Retinal pigment epithelial cell (primary cell): ENCODE results near the gene KCNQ5.

ENCODE experiments used
- DNase-seq: peaks from one replicate; pipeline ENCODE4 v3.0.0-alpha.2; 2010; ENCODE audit warnings: low read depth
- H3K4me3 ChIP-seq: 2 replicates; pipeline ENCODE4 v1.5.1; 2011; ENCODE audit warnings: mild to moderate bottlenecking, low read length, control low read depth, moderate library complexity
- TF ChIP-seq, protein P1 (sequence below): conservative IDR thresholded peaks from 2 replicates; pipeline ENCODE4 v1.5.1; 2011; ENCODE audit warnings: low read depth, low read length, control low read depth, inconsistent platforms

The KCNQ5 gene

DNA sequence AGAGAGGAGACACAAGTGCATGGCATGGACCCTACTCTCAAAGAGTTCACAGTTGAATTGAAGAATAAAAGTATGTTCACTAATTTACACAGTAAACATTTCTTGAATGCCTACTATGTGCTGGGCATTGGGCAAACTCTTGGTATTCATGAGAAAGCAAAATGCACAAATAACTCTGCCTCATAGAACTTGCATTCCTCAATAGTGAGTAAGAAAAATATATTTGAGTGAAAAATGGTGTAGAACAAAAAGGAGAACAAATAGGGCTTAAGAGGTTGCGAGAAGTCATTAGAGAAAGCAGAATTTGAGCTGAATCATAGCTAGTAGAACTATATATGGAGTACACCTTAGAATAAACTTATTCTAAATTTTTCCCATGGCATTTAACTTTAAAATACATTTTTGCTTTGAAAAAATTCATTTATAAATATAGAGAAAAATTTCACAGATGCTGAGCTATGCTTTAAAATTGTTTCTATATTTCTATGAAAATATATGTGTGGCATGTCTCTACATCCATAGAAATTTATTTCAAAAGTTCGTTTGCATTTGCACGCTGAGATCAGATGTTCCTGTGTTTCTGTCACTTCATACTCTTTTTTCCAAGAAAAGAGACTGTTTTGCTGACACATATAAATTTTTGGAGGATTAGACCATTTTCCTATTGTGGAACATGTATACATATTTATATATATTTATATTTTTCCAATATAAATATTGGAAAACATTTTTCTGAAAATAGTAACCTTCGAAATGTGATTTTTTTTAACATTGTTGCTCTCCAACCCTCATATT, 236.1 kb downstream of the KCNQ5 start:
- H3K4me3 ChIP-seq: no peak overlapping the region
- TF ChIP-seq, protein P1, sequence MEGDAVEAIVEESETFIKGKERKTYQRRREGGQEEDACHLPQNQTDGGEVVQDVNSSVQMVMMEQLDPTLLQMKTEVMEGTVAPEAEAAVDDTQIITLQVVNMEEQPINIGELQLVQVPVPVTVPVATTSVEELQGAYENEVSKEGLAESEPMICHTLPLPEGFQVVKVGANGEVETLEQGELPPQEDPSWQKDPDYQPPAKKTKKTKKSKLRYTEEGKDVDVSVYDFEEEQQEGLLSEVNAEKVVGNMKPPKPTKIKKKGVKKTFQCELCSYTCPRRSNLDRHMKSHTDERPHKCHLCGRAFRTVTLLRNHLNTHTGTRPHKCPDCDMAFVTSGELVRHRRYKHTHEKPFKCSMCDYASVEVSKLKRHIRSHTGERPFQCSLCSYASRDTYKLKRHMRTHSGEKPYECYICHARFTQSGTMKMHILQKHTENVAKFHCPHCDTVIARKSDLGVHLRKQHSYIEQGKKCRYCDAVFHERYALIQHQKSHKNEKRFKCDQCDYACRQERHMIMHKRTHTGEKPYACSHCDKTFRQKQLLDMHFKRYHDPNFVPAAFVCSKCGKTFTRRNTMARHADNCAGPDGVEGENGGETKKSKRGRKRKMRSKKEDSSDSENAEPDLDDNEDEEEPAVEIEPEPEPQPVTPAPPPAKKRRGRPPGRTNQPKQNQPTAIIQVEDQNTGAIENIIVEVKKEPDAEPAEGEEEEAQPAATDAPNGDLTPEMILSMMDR: no peak
- DNase-seq: peak; percentile 27

DNA sequence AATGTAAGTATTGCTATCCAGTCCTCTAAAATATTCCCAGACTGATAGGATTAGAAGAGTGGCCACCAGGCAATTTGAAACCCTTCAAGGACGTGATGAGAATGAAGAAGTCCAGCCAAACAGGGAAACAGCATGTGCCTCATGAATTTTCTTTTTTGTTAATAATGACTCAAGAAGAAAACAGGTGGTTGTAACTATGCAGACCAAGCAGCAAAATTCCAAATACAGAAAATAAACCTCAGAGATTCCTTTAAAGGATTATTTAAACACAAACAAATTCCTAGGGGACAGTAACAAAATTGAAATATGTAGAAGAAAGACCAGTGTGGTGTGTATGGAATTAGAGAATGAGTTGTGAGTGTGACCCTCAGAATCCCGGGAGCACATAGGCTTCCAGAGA, 239.2 kb downstream of the KCNQ5 start:
- DNase-seq: no peak

DNA sequence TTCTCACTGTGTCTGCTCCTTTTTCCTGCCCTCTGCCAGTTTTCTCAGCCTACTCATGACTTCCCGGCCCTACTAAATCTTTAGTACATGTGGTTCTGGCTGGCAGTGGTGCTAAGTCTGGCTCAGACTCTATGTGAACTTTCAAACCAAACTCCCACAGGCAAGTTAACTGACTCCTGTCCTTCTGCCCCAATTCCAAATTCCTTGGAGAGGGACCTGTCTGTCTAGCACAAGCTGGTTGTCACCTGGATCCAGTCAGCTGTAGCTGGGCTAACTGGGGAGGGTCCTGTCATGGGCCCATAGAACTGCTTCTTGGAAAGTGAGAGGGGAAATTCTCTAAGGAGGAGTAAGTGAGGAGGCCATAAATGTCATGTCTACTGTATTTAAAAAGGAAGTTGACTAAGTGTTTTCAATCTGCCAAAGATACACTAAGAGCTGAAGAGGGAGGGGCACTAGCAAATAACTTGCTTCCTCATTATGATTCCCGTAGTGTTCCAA, 240.1 kb downstream of the KCNQ5 start:
- no peak overlapping the region for H3K4me3 ChIP-seq
- peak; percentile 17 for DNase-seq
- TF ChIP-seq, protein P1: no peak

More for the DNA sequence above, 239.2 kb downstream of the KCNQ5 start:
- TF ChIP-seq, protein P1: no peak
- no peak overlapping the region for H3K4me3 ChIP-seq

DNA sequence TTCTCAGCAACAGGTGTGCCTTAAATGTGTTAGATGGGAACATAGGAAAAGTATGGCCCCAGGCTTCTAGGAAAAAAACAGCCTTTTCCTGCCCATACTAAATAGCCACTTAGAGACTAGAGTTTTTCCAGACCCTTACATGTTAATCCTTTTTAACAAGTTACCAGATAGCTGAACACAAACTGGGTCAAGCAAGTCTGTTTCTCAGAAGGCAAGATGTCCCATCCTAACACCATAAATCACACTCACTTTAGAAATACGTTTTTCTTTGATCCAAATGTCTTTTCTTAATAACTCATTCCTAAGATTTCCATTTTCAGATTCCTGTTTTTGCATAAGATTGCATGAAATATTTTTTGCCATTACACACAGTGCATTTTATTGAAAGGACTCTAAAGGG, 241.3 kb downstream of the KCNQ5 start:
- no peak for DNase-seq
- H3K4me3 ChIP-seq: no peak overlapping the region
- TF ChIP-seq, protein P1: no peak

DNA sequence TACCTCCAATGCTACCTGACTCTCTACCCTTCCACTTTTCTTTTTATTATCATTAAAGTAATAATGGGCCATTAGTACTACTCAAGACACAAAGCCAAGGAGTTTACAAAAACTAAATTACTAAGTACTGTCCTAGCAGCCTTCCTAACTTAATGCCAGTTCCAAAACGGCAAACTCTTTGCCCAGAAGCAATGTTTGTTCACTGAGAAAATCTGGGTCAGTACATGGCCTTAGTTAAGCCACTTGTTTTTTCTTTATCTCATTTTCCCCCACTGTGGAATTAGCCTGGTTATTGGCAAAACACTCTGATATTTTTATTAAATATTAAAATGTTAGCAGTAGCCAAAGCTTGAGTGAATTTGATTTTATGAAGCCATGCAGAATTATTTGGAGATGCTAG, 242.4 kb downstream of the KCNQ5 start:
- no peak for DNase-seq
- TF ChIP-seq, protein P1: no peak
- H3K4me3 ChIP-seq: no peak overlapping the region

DNA sequence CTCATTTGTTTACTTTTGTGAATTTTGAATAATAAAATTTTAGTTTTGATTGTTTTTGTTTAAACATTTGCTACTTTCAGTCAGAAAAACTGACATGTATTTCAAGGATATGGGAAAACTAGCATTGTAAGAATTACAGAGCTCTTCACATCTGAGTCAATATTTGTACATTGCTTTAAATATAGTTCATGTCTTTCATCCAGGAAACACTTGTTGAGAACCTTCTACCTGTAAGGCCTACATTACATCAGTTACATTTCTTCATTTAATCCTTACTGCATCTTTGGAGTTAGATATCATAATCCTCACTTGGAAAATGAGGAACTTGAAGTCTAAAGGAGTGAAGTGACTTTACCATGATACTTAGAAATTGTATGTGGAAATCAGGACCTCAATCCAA, 242.9 kb downstream of the KCNQ5 start:
- TF ChIP-seq, protein P1: no peak
- DNase-seq: no peak
- no peak overlapping the region for H3K4me3 ChIP-seq

DNA sequence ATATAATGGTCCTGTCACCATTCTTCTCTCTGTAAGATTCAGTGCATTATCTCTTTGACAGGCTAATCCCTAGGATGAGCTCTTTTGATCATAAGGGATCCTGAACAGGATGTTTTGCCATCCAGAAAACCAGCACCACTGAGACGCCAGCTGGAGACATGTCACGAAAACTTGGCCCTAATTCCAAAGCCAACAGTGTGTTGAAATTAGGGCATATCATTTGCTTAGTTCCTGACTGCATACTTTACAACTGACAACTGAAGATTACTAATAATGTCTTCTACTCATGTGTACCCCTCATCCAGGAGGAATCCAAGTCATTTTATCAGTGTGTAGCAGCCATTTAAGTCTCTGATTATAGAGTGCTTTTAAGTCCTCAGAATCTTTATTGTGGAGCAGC, 243.6 kb downstream of the KCNQ5 start:
- TF ChIP-seq, protein P1: no peak
- no peak overlapping the region for H3K4me3 ChIP-seq
- no peak for DNase-seq
